Measurements from ENCODE around the gene KCNQ1OT1. TPM values are rescaled to one million over a fixed set of nuclear protein-coding genes. Genes with fewer than 3 reads are reported as not detected.

KCNQ1OT1 gene
- total RNA-seq, 2 donors from 2014 or later, result 0.26 to 0.35 TPM

DNA sequence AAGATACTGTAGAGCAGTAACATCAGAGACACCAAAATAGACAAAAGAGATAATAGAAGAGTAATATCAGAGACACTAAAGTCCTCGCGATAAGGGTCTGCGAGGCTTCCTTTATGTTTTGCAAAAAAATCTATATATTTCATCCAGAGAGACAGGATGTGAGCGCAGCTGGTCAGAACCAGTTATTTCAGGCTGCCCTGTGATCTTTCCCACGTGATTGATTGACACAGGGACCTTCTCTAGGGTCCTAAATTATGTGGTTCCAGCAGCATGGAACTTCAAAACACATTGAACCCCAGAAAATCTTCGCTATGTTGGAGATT lies 136.9 kb downstream of the KCNQ1OT1 start:
- no peaks in the 10 kb centered on the region for H3K36me3 Mint-ChIP-seq (ENCODE audit: insufficient read depth in 2 of 2)
- DNase-seq (no peak), ATAC-seq (replicated peaks in 1 of 2) (no peak)
- no peaks in the 10 kb centered on the region for H3K9me3 Mint-ChIP-seq
- no peak overlapping the region for H3K27ac Mint-ChIP-seq
- no peaks in the 10 kb centered on the region for H3K27me3 Mint-ChIP-seq (ENCODE audit: low read depth)
- H3K4me3 Mint-ChIP-seq, result no peak overlapping the region
- H3K4me1 Mint-ChIP-seq (ENCODE audit: low read depth), result no peaks in the 10 kb centered on the region

DNA sequence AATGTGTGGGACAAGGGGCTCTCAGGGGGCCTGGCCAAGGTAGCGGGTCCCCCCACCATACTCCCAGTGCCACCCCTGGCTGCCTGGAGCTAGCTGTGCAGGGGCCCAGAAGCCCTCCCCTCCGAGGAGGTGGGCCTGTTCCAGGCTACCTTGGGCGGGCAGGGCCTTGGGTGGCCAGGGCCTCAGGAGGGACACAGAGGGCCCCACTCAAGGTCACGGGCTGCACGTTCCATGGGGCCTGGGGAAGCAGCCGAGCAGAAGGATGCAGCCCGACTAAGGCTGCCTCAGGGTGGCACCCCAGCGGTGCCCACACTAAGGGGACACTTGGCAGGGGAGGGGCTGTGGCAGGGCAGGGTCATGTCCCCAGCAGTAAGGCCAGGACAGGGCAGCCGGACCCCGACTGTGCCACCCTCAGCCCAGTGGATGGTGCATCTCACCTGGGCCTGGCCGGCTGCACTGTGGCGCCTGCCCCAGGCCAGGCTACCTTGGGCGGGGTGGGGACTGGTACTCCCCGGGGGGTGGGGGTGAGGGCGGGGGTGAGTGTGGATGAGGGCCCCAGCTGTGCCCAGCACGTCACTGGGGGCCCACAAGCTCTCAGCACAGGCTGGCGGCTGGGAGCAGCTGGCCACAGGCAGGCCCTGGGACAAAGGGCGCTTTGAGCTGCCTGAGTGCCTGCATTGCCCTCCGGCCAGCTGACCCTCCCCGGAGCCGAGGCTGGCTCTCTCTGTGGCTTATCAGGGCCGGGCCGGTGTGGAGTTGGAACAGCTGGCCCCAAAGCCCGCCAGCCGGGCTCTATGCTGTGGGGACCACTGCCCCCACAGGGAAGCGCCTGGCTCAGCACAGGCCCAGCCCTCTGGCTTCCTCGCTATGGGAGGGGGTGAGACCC lies 137.9 kb downstream of the KCNQ1OT1 start:
- H3K4me3 Mint-ChIP-seq, result no peak overlapping the region
- H3K4me1 Mint-ChIP-seq (ENCODE audit: low read depth), result no peaks in the 10 kb centered on the region
- no peaks in the 10 kb centered on the region for H3K36me3 Mint-ChIP-seq (ENCODE audit: insufficient read depth in 2 of 2)
- H3K27ac Mint-ChIP-seq, result no peak overlapping the region
- ATAC-seq (replicated peaks in 1 of 2) (no peak), DNase-seq (no peak)
- no peaks in the 10 kb centered on the region for H3K27me3 Mint-ChIP-seq (ENCODE audit: low read depth)
- H3K9me3 Mint-ChIP-seq, result no peaks in the 10 kb centered on the region

DNA sequence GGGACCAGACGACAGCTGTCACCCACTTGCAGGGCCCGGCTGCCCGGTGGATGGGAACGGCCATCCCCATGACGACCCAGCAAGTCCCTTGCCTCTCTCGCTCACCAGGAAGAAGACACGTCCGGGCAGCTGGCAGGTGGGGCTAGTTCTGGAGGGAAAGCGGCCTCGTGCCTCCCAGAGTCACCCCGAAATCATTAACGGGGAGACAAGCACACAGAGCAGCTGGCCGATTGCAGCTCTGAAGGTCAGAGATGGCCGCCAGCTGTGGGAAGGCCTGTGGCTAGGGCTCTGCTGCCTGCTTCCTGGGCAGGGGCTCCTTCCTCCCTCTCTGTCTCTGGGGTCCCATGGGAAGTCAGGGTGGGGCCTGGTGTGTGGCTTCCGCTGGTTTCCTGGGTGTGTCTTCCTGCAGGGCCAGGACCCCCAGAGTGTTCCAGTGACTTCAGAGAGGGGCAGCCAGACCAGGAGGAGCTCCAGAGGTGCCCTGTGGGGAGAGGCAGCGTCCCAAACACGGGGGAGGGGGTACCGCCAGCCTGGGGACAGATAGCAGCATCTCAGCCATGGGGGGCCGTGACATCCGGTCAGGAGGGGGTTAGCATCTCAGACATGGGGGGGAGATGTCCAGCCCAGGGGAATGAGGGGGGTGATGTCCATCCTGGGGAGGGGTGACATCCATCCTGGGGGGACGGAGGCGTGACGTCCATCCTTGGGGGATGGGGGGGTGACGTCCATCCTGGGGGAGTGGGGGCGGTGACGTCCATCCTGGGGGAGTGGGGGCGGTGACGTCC lies 140.1 kb downstream of the KCNQ1OT1 start:
- no peaks in the 10 kb centered on the region for H3K27me3 Mint-ChIP-seq (ENCODE audit: low read depth)
- ATAC-seq (replicated peaks in 1 of 2), result no peak
- DNase-seq, result no peak
- H3K4me1 Mint-ChIP-seq (ENCODE audit: low read depth), result no peaks in the 10 kb centered on the region
- H3K36me3 Mint-ChIP-seq (ENCODE audit: insufficient read depth in 2 of 2), result no peaks in the 10 kb centered on the region
- no peak overlapping the region for H3K4me3 Mint-ChIP-seq
- H3K27ac Mint-ChIP-seq, result no peak overlapping the region
- H3K9me3 Mint-ChIP-seq, result no peaks in the 10 kb centered on the region

DNA sequence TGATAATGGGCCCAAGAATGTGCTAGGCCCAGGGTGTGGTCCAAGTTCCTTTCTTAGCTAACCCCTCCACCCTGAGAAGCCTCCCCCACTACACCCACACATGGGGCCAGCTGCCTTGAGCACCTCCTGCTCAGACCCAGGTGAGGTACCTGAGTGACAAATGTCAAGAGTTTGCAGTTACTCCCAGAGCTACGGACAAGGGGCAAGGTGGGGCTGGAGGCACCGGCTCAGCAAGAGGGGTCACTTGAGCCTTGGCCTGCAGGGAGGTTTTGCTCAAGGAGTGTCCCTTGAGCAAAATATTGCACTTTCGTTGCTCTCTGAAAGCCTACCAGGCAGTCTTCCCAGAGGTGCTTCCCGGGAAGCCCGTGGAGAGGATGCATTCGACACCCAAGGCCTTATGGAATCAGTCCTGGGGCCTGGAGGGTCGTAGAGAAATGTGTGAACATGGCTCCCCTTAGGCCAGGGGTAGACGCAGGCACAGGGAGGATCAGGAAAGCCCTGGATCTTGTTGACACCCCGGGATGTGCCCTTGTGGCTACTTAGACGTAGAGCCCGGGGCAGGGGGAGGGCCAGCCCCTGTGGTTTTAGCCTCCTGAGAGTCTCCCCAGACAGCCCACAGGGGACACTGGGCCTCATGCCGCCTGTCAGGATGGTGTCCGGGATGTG lies 140.8 kb downstream of the KCNQ1OT1 start:
- DNase-seq, result no peak
- Mint-ChIP-seq H3K27me3 (ENCODE audit: low read depth) (no peaks in the 10 kb centered on the region), H3K36me3 (ENCODE audit: insufficient read depth in 2 of 2) (no peaks in the 10 kb centered on the region), H3K27ac (no peak overlapping the region), H3K9me3 (no peaks in the 10 kb centered on the region), H3K4me1 (ENCODE audit: low read depth) (no peaks in the 10 kb centered on the region), H3K4me3 (no peak overlapping the region)
- ATAC-seq (replicated peaks in 1 of 2), result no peak

DNA sequence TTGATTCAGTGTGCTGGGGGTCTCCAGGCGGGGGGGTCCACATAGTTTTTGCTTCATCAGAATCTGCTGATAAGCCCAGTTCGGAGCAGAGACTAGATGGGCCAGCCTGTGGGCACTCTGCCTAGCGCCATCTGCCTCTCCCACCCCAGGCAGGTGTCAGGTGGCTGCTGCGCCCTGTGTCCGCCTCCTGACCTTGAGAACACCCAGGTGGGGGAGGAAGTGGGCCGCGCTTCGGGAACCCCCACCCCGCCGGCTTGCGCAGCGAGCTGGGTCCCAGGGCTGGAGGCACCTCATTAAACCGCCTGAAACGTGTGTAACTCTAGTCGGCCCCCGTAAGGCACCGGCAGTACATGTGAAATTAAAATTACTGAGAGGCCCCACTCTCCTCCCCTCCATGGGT lies 141.4 kb downstream of the KCNQ1OT1 start:
- H3K4me1 Mint-ChIP-seq (ENCODE audit: low read depth), result no peaks in the 10 kb centered on the region
- no peak overlapping the region for H3K27ac Mint-ChIP-seq
- DNase-seq, result no peak
- no peak overlapping the region for H3K4me3 Mint-ChIP-seq
- no peaks in the 10 kb centered on the region for H3K9me3 Mint-ChIP-seq
- no peaks in the 10 kb centered on the region for H3K36me3 Mint-ChIP-seq (ENCODE audit: insufficient read depth in 2 of 2)
- ATAC-seq (replicated peaks in 1 of 2), result no peak
- no peaks in the 10 kb centered on the region for H3K27me3 Mint-ChIP-seq (ENCODE audit: low read depth)

Other genes with a start within 250 kb of the KCNQ1OT1 start
- 1 to 10 TPM; 1.5 to 2.6 TPM for gene CDKN1C, start 185.8 kb upstream of the KCNQ1OT1 start, total RNA-seq
- gene PHLDA2, start 229.4 kb upstream of the KCNQ1OT1 start, total RNA-seq, result 10 to 100 TPM in 1 of 2 donors, 1 to 10 TPM in 1; 3.4 to 12.3 TPM